Karpas-422 (cell line): Measurements from ENCODE around the gene SLF2. TPM values are rescaled to one million over a fixed set of nuclear protein-coding genes. Genes with fewer than 3 reads are reported as not detected.

ENCODE experiments used
- DNase-seq: peaks from one replicate; pipeline ENCODE4 v3.0.0-alpha.2; 2015
- H2AFZ ChIP-seq: fragments of 200-600 bp; sonication (generic); 2 replicates; pipeline ENCODE4 v1.6.1; 2014; ENCODE audit warnings: antibody characterized with exemption, low read length, mixed read lengths
- H3K27ac ChIP-seq: fragments of 200-600 bp; sonication (generic); 2 replicates; pipeline ENCODE4 v1.5.1; 2014; ENCODE audit warnings: mild to moderate bottlenecking, low read length, moderate library complexity
- H3K27me3 ChIP-seq: fragments of 200-600 bp; sonication (generic); 2 replicates; pipeline ENCODE4 v1.6.1; 2014; ENCODE audit warnings: low read length, mixed read lengths
- H3K36me3 ChIP-seq: fragments of 200-600 bp; sonication (generic); 2 replicates; pipeline ENCODE4 v1.6.1; 2014; ENCODE audit warnings: low read length, mixed read lengths; ENCODE audit not compliant: insufficient read depth
- H3K4me1 ChIP-seq: fragments of 200-600 bp; sonication (generic); 2 replicates; pipeline ENCODE4 v1.6.1; 2014; ENCODE audit warnings: mild to moderate bottlenecking, low read length, mixed read lengths
- H3K4me2 ChIP-seq: fragments of 200-600 bp; sonication (generic); 2 replicates; pipeline ENCODE4 v1.6.1; 2014; ENCODE audit warnings: low read length, low read depth, mild to moderate bottlenecking; ENCODE audit not compliant: poor library complexity, severe bottlenecking
- H3K4me3 ChIP-seq: fragments of 200-600 bp; sonication (generic); 2 replicates; pipeline ENCODE4 v1.5.1; 2014; ENCODE audit warnings: mild to moderate bottlenecking, antibody characterized with exemption, low read length, mixed read lengths
- H3K79me2 ChIP-seq: fragments of 200-600 bp; sonication (generic); 2 replicates; pipeline ENCODE4 v1.6.1; 2014; ENCODE audit warnings: mild to moderate bottlenecking, low read length, mixed read lengths
- H3K9ac ChIP-seq: fragments of 200-600 bp; sonication (generic); 2 replicates; pipeline ENCODE4 v1.6.0; 2014; ENCODE audit warnings: low read length
- H3K9me2 ChIP-seq: fragments of 200-600 bp; sonication (generic), shearing (Covaris generic); replicated peaks from 2 replicates; pipeline ENCODE4 v1.6.0; 2014; ENCODE audit warnings: mild to moderate bottlenecking, low read length, moderate library complexity; ENCODE audit not compliant: insufficient read depth
- H3K9me3 ChIP-seq: fragments of 300-700, 200-600 bp; sonication (generic); 2 replicates; pipeline ENCODE4 v1.6.1; 2014; ENCODE audit warnings: low read length, mixed read lengths
- H4K20me1 ChIP-seq: fragments of 200-600 bp; sonication (generic); 2 replicates; pipeline ENCODE4 v1.6.1; 2014; ENCODE audit warnings: mild to moderate bottlenecking, antibody characterized with exemption, low read length, low read depth; ENCODE audit not compliant: insufficient read depth
- small RNA-seq: library from RNA; depleted of rRNA; stranded (forward); fragments of <200 nt; gene quantifications from one replicate; pipeline ENCODE3, GENCODE V24; 2014
- total RNA-seq: library from RNA; depleted of rRNA; stranded (reverse); fragments of >200 nt; shearing (Covaris generic); gene quantifications from 2 replicates; pipeline ENCODE4 v1.2.3, GENCODE V29; 2014; ENCODE audit warnings: low replicate concordance; rRNA removed

SLF2 gene
- total RNA-seq, 1 experiment from 2014 or later: 52.4 TPM

DNA sequence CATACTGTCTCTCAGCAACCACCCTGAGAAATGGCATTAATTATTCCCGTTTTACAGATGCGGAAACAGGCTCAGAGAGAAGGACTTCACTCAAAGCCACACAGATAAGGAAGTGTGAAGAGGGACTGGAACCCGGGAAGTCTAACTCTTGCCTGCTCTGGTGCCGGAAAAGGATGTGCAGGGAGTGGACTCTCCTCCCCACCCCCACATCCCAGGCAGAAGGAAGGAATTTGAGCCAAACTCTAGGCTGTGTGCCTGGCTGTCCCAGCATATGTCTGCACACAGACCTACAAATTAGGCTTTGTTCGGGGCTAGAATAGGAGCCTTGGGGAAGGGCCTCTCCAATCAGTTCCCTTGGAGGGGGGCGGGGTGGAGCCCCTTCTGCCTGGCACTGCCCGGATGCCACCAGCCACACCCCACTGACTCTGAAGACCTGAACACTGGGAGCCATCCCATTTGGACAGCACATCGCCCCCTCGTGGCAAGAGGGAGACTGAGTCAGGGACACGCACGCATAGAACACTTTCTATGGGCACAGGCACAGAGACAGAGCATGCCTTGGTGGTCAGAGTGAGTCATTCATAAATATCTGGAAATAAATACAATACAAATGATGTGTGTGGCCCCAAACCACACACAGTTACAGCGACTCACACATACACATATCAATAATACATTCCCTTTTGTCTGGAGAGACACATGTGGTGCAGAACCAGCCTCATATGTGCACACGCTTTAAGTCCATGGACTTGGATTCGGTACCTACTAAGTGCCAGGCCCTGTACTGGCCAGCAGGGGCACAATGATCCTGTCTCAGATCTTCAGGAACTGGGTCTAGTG is 100.0 kb downstream of the SLF2 start:
- no peaks in the 10 kb centered on the region for H4K20me1 ChIP-seq
- peaks cover 51% of the 10 kb centered on the region for H3K4me1 ChIP-seq
- no peak overlapping the region for H3K27ac ChIP-seq
- no peak overlapping the region for H3K9ac ChIP-seq
- H3K4me2 ChIP-seq: peak overlapping the region; percentile 27
- H3K27me3 ChIP-seq: no peaks in the 10 kb centered on the region
- peak; percentile 92 for DNase-seq
- H3K9me3 ChIP-seq: no peaks in the 10 kb centered on the region
- no peaks in the 10 kb centered on the region for H3K36me3 ChIP-seq
- no peak overlapping the region for H3K4me3 ChIP-seq
- H2AFZ ChIP-seq: no peak overlapping the region
- H3K79me2 ChIP-seq: no peaks in the 10 kb centered on the region
- H3K9me2 ChIP-seq: no peaks in the 10 kb centered on the region

DNA sequence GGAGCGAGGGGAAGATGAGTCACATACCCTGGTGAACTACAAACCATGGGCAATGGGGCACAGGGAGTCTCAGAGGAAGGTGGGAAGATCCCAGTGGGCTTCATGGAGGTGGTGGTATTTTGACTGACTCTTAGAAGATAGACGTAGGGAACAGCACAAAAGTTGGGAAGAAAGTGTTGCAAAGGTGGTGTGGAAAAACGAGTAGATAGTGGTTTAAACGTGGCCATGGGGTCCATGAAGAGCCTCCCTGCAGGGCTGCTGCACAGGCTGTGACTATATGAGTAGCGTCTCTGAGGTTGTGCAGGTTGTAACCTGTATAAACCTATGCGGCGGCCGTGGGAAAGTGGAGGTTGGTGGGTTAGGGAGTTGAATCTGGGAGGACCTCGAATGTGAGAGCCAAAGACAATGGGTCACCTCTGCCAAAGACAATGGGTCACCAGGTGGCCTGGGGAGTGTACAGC is 100.6 kb downstream of the SLF2 start:
- no peak for DNase-seq
- H3K27me3 ChIP-seq: no peaks in the 10 kb centered on the region
- no peaks in the 10 kb centered on the region for H3K36me3 ChIP-seq
- peak overlapping the region; percentile 27 for H3K4me2 ChIP-seq
- no peaks in the 10 kb centered on the region for H4K20me1 ChIP-seq
- no peaks in the 10 kb centered on the region for H3K79me2 ChIP-seq
- H3K9me2 ChIP-seq: no peaks in the 10 kb centered on the region
- H3K9ac ChIP-seq: no peak overlapping the region
- H3K4me3 ChIP-seq: no peak overlapping the region
- H3K27ac ChIP-seq: no peak overlapping the region
- H3K4me1 ChIP-seq: peaks cover 57% of the 10 kb centered on the region
- no peak overlapping the region for H2AFZ ChIP-seq
- H3K9me3 ChIP-seq: no peaks in the 10 kb centered on the region

DNA sequence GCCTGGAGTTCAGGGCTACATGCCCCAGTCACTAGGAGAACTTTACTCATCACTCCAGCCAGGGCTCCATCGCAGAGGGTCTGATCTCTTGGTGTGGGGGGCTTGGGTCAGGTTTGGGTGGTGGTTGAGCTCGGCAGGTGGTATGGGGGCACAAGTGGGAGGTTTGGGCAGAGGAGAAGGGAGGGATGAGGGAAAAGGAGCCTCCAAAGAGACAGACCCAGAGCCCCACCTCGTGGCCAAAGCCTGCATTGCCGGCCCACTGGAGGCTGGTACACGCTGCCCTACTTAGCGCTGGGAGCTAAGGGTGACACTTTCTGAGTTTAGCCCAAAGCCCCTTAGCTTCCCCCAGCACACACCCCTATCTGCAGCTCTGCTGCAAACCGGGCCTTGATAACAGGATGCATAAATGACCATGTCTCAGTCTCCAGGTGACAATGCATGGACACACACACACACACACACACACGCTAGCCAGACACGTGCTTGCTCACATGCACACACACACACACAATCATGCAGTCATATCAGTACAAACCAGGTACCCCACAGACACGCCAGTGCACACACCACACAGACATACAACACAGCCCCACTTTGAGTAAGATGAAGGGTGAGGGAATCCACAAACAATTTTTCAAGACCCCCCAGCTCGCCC is 101.6 kb downstream of the SLF2 start:
- Histone ChIP-seq H3K27me3 (no peaks in the 10 kb centered on the region), H3K27ac (peak overlapping the region; percentile 92), H3K36me3 (no peaks in the 10 kb centered on the region), H2AFZ (no peak overlapping the region), H3K4me3 (peak overlapping the region; percentile 14; the same call in 1 of the 2 replicates), H4K20me1 (no peaks in the 10 kb centered on the region), H3K4me2 (peak overlapping the region; percentile 95), H3K4me1 (peaks cover 64% of the 10 kb centered on the region), H3K79me2 (no peaks in the 10 kb centered on the region), H3K9ac (peak overlapping the region; percentile 61), H3K9me2 (no peaks in the 10 kb centered on the region), H3K9me3 (no peaks in the 10 kb centered on the region)
- peak; percentile 91 for DNase-seq

Small RNA genes within 50 kb of the gene (small RNA-seq; reads per million reads assigned to genes)
- gene MIR608 (not detected), gene RF00019 (not detected)

Other genes with a start within 250 kb of the SLF2 start
- not detected in 2 replicates for gene PAX2, start 167.4 kb upstream of the SLF2 start, total RNA-seq
- not detected in 2 replicates for gene SEMA4G, start 56.5 kb downstream of the SLF2 start, total RNA-seq
- gene MRPL43, start 74.5 kb downstream of the SLF2 start, total RNA-seq: 86.3 and 93.9 TPM in 2 replicates
- 14.5 and 17.0 TPM in 2 replicates for gene TWNK, start 74.6 kb downstream of the SLF2 start, total RNA-seq
- 11.3 and 23.9 TPM in 2 replicates for gene LZTS2, start 86.8 kb downstream of the SLF2 start, total RNA-seq
- gene PDZD7, start 118.2 kb downstream of the SLF2 start, total RNA-seq: 2.6 and 3.0 TPM in 2 replicates
- gene SFXN3, start 118.3 kb downstream of the SLF2 start, total RNA-seq: 8.5 and 13.6 TPM in 2 replicates
- gene KAZALD1, start 149.0 kb downstream of the SLF2 start, total RNA-seq: 21.5 and 50.1 TPM in 2 replicates
- gene TLX1, start 218.3 kb downstream of the SLF2 start, total RNA-seq: not detected in 2 replicates